ENCODE results near the gene BICRA.

GRCh38 chr19:47673426-47673825, 64.5 kb downstream of the BICRA start:
- no peak for TF ChIP-seq CTCF (IDR thresholded peaks at IDR 0.05)
- TF ChIP-seq POLR2A (IDR thresholded peaks at IDR 0.05) = no peak

Data from testis (tissue), 2 donors.